Measurements from ENCODE around the gene HTR7.

Gene HTR7

DNA sequence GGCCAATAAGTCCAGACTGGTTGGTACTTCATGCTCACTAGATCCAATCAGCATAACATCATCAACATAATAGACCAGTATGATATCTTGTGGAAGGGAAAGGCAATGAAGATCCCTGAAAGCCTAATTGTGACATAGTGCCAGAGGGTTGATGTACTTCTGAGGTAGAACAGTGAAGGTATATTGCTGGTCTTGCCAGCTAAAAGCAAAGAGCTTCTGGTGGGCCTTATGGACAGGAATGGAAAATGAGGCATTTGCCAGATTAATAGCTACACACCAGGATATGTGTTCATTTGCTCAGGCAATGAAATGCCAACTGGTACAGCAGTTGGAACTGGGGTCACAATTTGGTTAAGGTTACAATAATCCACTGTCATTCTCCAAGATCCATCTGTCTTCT is 156.4 kb downstream of the HTR7 start:
- no peak for TF ChIP-seq FOXM1 (IDR thresholded peaks at IDR 0.05; ENCODE audit: borderline replicate concordance, low read depth)
- TF ChIP-seq TAF1 (IDR thresholded peaks at IDR 0.05; ENCODE audit: low read depth) = no peak
- TF ChIP-seq EP300 (IDR thresholded peaks at IDR 0.05; ENCODE audit: borderline replicate concordance) = no peak
- TF ChIP-seq, protein P1, sequence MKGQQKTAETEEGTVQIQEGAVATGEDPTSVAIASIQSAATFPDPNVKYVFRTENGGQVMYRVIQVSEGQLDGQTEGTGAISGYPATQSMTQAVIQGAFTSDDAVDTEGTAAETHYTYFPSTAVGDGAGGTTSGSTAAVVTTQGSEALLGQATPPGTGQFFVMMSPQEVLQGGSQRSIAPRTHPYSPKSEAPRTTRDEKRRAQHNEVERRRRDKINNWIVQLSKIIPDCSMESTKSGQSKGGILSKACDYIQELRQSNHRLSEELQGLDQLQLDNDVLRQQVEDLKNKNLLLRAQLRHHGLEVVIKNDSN (IDR thresholded peaks at IDR 0.05) = no peak
- TF ChIP-seq ZBTB7A (IDR thresholded peaks at IDR 0.05; ENCODE audit: low read depth) = no peak
- TF ChIP-seq EGR1 (IDR thresholded peaks at IDR 0.05) = no peak
- TF ChIP-seq TCF12 (IDR thresholded peaks at IDR 0.05; ENCODE audit: low read depth) = no peak

DNA sequence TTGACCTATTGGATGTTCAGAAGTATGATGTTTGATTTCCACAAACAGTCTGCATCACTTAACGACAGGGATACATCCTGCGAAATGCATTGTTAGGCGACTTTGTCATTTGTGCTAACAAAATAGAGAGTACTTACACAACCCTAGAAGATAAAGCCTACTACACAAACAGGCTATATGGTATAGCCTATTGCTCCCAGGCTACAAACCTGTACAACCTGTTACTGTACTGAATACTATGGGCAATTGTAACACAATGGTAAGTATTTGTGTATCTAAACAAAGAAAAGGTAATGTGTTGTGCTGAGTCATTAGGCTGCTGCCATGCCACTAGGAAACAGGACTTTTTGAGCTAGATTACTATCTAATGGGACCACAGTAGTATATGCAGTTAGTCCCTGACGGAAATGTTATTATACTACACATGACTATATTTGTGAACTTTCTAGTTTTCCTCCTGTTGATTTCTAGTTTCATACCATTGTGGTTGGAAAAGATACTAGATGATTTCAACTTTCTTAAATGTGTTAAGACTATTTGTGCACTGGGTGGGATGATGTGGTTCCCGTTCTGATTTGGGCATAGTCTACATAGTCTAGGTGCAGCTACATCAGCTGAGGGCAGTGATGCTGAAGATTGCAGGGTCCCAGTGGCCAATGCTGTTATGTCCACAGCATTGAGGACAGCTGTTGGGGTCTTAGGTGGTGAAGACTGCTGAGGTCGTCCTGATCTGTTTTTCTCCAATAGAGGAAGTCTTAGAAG is 161.7 kb downstream of the HTR7 start:
- TF ChIP-seq NFIC (IDR thresholded peaks at IDR 0.05) = no peak
- TF ChIP-seq TEAD4 (IDR thresholded peaks at IDR 0.05) = no peak
- no peak for TF ChIP-seq EGR1 (IDR thresholded peaks at IDR 0.05)
- TF ChIP-seq, protein P2, sequence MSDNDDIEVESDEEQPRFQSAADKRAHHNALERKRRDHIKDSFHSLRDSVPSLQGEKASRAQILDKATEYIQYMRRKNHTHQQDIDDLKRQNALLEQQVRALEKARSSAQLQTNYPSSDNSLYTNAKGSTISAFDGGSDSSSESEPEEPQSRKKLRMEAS (IDR thresholded peaks at IDR 0.05) = no peak
- TF ChIP-seq, protein P1 (IDR thresholded peaks at IDR 0.05) = no peak
- TF ChIP-seq, protein P3, sequence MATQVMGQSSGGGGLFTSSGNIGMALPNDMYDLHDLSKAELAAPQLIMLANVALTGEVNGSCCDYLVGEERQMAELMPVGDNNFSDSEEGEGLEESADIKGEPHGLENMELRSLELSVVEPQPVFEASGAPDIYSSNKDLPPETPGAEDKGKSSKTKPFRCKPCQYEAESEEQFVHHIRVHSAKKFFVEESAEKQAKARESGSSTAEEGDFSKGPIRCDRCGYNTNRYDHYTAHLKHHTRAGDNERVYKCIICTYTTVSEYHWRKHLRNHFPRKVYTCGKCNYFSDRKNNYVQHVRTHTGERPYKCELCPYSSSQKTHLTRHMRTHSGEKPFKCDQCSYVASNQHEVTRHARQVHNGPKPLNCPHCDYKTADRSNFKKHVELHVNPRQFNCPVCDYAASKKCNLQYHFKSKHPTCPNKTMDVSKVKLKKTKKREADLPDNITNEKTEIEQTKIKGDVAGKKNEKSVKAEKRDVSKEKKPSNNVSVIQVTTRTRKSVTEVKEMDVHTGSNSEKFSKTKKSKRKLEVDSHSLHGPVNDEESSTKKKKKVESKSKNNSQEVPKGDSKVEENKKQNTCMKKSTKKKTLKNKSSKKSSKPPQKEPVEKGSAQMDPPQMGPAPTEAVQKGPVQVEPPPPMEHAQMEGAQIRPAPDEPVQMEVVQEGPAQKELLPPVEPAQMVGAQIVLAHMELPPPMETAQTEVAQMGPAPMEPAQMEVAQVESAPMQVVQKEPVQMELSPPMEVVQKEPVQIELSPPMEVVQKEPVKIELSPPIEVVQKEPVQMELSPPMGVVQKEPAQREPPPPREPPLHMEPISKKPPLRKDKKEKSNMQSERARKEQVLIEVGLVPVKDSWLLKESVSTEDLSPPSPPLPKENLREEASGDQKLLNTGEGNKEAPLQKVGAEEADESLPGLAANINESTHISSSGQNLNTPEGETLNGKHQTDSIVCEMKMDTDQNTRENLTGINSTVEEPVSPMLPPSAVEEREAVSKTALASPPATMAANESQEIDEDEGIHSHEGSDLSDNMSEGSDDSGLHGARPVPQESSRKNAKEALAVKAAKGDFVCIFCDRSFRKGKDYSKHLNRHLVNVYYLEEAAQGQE (IDR thresholded peaks at IDR 0.05; ENCODE audit: low read depth) = no peak
- TF ChIP-seq RAD21 (IDR thresholded peaks at IDR 0.05; ENCODE audit: low read depth) = no peak

Measured in Ishikawa (cell line).